OCI-LY3 (cell line): ENCODE measurements around the gene TUBA1C.

Source experiments
- H2AFZ ChIP-seq: fragments of 200-600, 300-600 bp; shearing (Covaris generic); 2 replicates; pipeline ENCODE4 v1.6.0; 2014; ENCODE audit warnings: antibody characterized with exemption, low read depth, low read length
- H3K27ac ChIP-seq: fragments of 200-600, 300-600 bp; sonication (generic); 2 replicates; pipeline ENCODE4 v1.5.1; 2014; ENCODE audit warnings: mild to moderate bottlenecking, low read length, moderate library complexity, mixed read lengths
- H3K27me3 ChIP-seq: fragments of 200-600, 300-600 bp; sonication (generic); 2 replicates; pipeline ENCODE4 v1.6.1; 2014; ENCODE audit warnings: low read depth, low read length, mixed read lengths
- H3K36me3 ChIP-seq: fragments of 200-600, 300-600 bp; sonication (generic); replicated peaks from 2 replicates; pipeline ENCODE3; 2014; ENCODE audit warnings: low read depth, low read length, mixed read lengths
- H3K4me1 ChIP-seq: fragments of 300-600, 200-600 bp; sonication (generic); 2 replicates; pipeline ENCODE4 v1.6.1; 2014; ENCODE audit warnings: low read length, mixed read lengths
- H3K4me2 ChIP-seq: fragments of 200-600, 300-600 bp; sonication (generic); 2 replicates; pipeline ENCODE4 v1.6.1; 2014; ENCODE audit warnings: low read length, mixed read lengths
- H3K4me3 ChIP-seq: fragments of 300-600, 200-600 bp; sonication (generic); 2 replicates; pipeline ENCODE4 v1.5.1; 2014; ENCODE audit warnings: antibody characterized with exemption, mild to moderate bottlenecking, low read length, moderate library complexity
- H3K79me2 ChIP-seq: fragments of 300-600, 200-600 bp; shearing (Covaris generic); 2 replicates; pipeline ENCODE4 v1.6.1; 2014; ENCODE audit warnings: mild to moderate bottlenecking, low read length, mixed read lengths
- H3K9ac ChIP-seq: fragments of 300-600, 200-600 bp; shearing (Covaris generic); 2 replicates; pipeline ENCODE4 v1.6.0; 2014; ENCODE audit warnings: mild to moderate bottlenecking, low read length, moderate library complexity
- H3K9me3 ChIP-seq: fragments of 200-600, 300-600 bp; shearing (Covaris generic); 2 replicates; pipeline ENCODE4 v1.6.1; 2014; ENCODE audit warnings: low read length, mixed read lengths; ENCODE audit not compliant: insufficient read depth
- H4K20me1 ChIP-seq: fragments of 200-600, 300-600 bp; sonication (generic); 2 replicates; pipeline ENCODE4 v1.6.1; 2016; ENCODE audit warnings: low read length, mixed read lengths; ENCODE audit not compliant: insufficient read depth
- EZH2phosphoT487 ChIP-seq: fragments of 200-600 bp; shearing (Covaris generic); IDR thresholded peaks from 2 replicates; pipeline ENCODE4 v1.6.1; 2018; ENCODE audit warnings: antibody characterized with exemption, mixed run types, low read depth
- TF ChIP-seq, protein P1 (sequence below): fragments of 200-600, 300-600 bp; sonication (generic); IDR thresholded peaks from 2 replicates; pipeline ENCODE4 v1.5.1; 2014; ENCODE audit warnings: antibody characterized with exemption, low read length, low read depth

The TUBA1C gene

DNA sequence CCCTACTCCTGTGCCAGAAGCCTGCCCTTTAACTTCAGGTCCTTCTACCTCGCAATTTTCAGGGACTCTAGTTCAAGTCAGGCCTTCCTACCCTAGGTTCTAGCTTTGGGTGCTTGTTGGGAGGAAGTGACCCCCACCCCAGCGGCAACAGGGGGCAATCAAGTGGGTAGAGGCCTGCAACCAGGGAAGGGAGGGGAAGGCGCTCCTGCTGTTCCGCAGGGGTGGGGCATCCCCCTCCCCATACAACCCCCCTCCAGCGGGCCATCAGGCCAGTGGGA is 29.9 kb downstream of the TUBA1C start:
- Histone ChIP-seq H4K20me1 (no peaks in the 10 kb centered on the region), H3K36me3 (no peaks in the 10 kb centered on the region), H3K4me3 (no peak overlapping the region), H3K9ac (no peak overlapping the region), H3K27ac (no peak overlapping the region), H3K27me3 (no peaks in the 10 kb centered on the region), H3K79me2 (no peaks in the 10 kb centered on the region), H3K4me2 (no peak overlapping the region), H3K9me3 (no peaks in the 10 kb centered on the region), H3K4me1 (0 out of 2 replicates have a peak, but pooled peaks cover 4% of the 10 kb centered on the region), H2AFZ (no peak overlapping the region)
- TF ChIP-seq, protein P1, sequence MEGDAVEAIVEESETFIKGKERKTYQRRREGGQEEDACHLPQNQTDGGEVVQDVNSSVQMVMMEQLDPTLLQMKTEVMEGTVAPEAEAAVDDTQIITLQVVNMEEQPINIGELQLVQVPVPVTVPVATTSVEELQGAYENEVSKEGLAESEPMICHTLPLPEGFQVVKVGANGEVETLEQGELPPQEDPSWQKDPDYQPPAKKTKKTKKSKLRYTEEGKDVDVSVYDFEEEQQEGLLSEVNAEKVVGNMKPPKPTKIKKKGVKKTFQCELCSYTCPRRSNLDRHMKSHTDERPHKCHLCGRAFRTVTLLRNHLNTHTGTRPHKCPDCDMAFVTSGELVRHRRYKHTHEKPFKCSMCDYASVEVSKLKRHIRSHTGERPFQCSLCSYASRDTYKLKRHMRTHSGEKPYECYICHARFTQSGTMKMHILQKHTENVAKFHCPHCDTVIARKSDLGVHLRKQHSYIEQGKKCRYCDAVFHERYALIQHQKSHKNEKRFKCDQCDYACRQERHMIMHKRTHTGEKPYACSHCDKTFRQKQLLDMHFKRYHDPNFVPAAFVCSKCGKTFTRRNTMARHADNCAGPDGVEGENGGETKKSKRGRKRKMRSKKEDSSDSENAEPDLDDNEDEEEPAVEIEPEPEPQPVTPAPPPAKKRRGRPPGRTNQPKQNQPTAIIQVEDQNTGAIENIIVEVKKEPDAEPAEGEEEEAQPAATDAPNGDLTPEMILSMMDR: no peak
- TF ChIP-seq EZH2phosphoT487: no peak

DNA sequence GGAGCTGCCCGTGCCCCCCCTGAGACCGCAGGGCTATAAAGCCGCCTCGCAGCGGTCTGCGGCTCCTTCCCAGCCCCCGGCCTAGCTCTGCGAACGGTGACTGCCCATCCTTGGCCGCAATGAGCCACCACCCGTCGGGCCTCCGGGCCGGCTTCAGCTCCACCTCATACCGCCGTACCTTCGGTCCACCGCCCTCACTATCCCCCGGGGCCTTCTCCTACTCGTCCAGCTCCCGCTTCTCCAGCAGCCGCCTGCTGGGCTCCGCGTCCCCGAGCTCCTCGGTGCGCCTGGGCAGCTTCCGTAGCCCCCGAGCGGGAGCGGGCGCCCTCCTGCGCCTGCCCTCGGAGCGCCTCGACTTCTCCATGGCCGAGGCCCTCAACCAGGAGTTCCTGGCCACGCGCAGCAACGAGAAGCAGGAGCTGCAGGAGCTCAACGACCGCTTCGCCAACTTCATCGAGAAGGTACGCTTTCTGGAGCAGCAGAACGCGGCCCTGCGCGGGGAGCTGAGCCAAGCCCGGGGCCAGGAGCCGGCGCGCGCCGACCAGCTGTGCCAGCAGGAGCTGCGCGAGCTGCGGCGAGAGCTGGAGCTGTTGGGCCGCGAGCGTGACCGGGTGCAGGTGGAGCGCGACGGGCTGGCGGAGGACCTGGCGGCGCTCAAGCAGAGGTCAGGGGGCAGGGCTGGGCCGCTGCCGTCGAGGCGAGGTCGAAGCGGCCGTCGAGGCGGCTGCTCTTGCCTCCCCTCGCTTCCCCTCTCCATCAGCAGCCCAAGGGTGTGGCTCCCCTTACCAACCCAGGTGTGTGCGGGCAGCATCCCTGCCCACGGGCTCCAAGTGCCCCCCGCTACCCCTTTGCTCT is 30.4 kb downstream of the TUBA1C start, which contains the start of gene PRPH:
TSS of gene PRPH (plus strand) at position 66 of the 855 bp plus-strand sequence. CDS start at position 120, 54 bp downstream.
- Histone ChIP-seq H3K36me3 (no peaks in the 10 kb centered on the region), H3K4me1 (0 out of 2 replicates have a peak, but pooled peaks cover 4% of the 10 kb centered on the region), H3K9me3 (no peaks in the 10 kb centered on the region), H3K4me2 (no peak within 1 kb of the TSS), H3K27me3 (no peaks in the 10 kb centered on the region), H4K20me1 (no peaks in the 10 kb centered on the region), H3K4me3 (no peak within 1 kb of the TSS), H3K9ac (no peak within 1 kb of the TSS), H3K27ac (no peak within 1 kb of the TSS), H2AFZ (no peak within 1 kb of the TSS), H3K79me2 (no peaks in the 10 kb centered on the region)
- TF ChIP-seq EZH2phosphoT487: no peak
- TF ChIP-seq, protein P1: no peak

DNA sequence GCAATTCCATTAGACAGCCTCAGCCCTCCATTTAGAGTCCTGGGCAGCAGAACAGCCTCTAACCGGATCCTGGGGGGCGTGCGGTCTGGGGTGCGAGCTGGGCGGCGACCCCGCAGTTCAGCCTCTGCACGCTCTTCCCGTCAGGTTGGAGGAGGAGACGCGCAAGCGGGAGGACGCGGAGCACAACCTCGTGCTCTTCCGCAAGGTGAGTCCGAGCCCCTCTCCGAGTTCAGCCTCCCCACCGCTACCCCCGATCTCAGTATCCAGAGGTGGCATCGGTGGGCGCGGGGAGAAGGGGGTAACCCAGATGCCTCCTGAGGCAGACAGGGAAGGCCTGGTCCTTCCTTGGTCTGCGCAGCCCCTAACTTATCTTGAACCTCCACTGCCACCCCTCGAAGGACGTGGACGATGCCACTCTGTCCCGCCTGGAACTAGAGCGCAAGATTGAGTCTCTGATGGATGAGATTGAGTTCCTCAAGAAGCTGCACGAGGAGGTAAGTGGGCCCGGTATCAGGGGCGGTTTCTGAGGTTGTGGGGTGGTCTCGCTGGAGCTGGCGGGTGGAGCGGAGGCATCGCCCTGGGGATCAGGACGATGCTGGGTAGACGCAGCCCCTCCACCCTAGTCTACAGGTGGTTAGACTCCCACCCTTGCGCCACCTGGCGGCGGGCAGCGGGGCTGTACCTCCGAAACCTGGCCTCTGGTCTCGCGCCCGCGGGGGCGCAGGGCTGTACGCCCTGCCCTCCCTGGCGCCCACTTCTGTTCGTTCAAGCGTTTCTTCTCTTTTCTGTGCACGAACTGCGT is 31.4 kb downstream of the TUBA1C start:
- H3K4me3 ChIP-seq: no peak overlapping the region
- no peaks in the 10 kb centered on the region for H3K9me3 ChIP-seq
- no peaks in the 10 kb centered on the region for H3K36me3 ChIP-seq
- no peaks in the 10 kb centered on the region for H3K79me2 ChIP-seq
- H3K27me3 ChIP-seq: no peaks in the 10 kb centered on the region
- H3K9ac ChIP-seq: no peak overlapping the region
- no peak overlapping the region for H2AFZ ChIP-seq
- TF ChIP-seq EZH2phosphoT487: no peak
- TF ChIP-seq, protein P1: peak; percentile 49
- H4K20me1 ChIP-seq: no peaks in the 10 kb centered on the region
- H3K4me2 ChIP-seq: no peak overlapping the region
- H3K27ac ChIP-seq: no peak overlapping the region
- H3K4me1 ChIP-seq: 0 out of 2 replicates have a peak, but pooled peaks cover 4% of the 10 kb centered on the region
